ENCODE results near the gene HDC.

Gene HDC

DNA sequence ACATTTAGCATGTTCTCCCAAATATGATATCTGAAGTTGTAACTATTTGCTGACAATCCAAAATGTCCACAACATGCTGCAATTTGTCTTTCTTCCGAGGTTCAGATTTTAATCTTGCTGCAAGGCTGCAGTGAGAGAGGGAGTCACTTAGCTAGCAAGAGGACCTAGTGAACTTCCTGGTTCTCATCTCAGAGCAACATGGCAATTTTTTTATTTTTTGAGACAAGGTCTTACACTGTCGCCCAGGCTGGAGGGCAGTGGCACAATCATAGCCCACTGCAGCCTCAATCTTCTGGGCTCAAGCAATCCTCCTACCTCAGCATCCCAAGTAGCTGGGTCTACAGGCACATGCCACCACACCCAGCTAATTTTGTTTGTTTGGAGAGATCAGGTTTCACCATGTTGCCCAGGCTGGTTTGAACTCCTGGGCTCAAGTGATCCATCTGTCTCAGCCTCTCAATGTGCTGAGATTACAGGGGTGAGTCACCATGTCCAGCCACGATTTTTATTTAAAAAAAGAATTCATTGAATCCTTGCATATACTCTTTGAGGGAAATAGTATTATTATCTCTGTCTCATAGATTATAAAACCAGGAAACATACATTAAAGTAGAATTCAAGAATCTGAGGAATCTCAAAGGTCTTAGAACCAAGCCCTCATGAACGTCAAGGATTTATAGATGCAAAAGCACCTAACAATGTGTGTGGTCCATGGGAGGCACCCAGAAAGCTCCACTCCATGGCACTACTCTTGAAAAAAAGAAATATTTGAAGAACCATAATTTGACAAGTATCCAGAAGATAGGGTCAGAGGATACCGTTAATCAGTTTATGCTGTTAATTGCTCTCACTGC is 9.1 kb downstream of the HDC start:
- no peak for DNase-seq (ENCODE audit: low spot score)

DNA sequence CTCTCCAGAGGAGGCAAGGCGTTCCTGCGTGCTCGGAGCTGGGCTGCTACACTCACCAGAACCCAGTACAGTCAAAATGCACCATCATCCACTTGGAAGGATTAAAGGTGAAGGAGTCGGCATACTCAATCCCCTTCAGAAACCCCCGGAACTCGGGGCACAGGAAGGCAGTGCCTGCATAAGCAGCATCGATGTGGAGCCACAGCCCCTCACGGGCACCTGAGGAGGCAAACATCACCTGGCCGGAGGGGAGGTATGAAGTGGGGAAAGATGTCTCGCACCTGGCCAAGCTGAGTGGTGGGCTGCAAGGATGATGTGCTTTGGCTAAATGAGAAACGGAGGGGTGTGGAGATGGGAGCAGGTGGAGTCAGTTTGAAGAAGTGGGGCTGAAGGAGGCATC is 13.0 kb downstream of the HDC start:
- DNase-seq (ENCODE audit: low spot score), result no peak

DNA sequence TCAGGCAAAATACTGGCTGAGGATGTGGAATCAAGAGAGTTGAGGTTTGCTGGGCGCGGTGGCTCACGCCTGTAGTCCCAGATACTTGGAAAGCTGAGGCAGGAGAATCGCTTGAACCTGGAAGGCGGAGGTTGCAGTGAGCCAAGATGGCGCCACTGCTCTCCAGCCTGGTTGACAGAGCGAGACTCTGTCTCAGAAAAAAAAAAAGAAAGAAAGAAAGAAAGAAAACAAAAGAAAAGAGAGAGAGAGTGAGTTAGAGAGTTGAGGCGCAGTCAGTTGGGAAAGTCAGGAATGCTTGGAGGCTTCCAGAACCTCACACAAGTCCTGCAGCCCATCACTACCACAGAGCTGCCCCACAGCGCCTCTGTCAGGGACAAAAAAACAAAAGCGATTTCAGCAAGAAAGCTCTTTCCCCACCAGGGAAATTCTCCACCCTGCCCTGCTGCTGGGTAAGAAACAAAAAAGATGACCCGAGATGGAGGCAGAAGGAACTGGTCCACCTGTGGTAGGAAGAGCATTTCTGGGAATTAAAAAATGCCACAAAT is 13.8 kb downstream of the HDC start:
- DNase-seq (ENCODE audit: low spot score), result no peak

DNA sequence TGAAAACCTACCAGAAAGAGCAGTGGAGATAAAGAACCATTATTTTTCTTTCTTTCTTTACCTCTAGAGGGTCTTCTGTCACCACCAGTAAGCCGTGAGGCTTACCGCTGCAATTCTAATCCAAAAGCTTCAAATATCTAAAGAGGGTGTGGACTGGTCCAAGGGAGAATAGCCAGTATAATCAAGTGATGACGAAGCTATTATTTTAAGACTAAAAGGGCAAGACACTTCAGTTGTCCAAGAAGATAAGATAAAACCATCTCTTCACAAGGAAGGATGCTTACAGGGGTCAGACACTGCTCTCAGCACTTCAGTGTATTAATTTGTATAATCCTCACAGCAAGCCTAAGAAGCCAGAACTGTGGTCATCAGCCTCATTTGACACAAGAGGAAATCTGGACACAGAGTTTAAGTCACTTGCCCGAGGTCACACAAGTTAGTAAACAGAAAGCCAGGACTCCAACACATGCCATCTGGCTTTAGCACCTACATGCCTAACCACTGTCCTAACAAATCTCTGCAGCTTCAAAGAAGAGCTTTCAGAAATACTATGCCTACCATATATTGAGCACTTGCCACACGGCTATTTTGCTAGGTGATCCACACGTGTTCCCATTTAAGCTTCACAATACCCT is 14.6 kb downstream of the HDC start:
- DNase-seq (ENCODE audit: low spot score), result no peak

DNA sequence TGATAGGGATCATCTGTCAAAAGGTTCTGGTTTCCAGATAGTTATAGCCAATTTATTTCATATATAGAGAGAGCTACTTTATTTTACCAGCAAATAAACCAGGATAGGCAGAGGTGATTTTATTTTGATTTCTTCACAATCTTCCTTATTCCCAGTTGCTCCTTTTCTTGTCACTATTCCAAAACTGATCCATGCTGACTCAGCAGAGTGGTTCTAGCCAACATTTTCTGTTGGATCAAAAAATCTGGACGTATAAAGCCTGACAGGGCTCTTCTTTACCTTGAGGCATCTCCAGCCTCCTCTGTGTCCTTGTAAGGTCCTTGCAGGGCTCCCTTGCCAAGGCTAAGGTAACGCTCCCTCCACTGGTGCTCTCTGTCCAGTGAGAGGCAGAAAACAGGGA is 15.8 kb downstream of the HDC start:
- no peak for DNase-seq (ENCODE audit: low spot score)

DNA sequence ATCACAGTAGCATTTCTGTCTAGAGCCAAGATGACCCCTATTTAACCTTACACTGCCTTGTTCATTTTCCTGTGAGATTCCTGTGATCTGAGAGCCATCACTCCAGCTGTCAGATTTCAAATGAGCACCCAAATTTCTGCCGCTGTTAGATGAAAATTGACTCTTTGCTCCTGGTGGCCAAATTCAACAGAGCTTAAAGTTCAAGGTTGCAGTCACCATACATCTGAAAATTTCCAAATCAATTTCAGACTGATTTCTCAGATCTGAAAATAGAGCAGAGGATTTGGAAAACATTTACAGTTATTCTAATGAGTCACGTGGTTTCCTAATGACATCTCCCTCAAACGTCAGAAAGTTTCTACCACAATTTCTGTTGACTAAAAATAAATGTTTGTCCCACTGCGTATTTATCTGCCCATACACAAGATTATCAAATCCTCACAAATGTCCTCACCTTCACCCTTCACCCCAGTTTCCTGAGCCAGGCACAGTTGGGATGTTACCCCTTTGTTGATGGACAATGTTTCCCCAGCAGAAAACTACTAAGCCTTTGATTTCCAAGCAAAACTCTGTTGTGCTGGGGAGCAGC is 16.4 kb downstream of the HDC start:
- DNase-seq (ENCODE audit: low spot score), result no peak

DNA sequence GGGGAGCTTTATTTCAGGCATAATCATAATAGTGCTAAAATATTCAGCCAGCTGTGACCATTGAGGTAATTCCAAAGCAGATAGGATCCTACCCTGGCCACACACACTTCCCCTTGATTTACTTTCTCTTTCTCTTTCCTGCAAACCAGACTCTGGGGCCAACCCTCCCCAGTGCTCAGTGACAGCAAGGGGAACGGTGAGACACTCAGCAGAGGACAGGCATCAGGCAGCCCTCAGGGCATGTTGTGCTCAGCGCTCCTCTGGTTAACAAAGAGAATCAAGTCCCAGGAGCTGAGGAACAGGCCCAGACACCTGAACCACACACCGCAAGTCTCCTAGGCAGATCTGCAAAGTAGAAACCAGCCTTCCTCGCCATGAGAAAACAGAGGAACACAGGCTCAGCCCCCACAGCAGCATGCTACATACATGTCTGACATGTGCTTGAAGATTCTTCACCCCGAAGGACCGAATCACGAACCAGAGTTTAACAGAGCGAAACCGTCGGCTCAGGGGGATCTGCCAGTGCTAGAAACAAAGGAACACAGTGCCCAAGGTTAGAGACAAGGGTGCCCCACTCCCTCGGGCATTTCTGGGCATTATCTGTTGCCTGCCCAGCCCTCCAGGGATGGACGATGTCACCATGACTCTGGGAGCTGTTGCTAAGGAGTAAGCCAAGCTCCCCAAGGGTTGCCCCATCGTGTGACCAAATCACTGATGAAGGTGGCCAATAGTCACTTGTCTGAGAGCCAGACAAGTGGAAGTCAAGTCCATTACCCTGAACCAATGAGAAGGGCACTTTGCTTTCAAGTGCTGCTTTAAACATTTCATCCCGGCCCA is 17.5 kb downstream of the HDC start:
- DNase-seq (ENCODE audit: low spot score), result no peak

DNA sequence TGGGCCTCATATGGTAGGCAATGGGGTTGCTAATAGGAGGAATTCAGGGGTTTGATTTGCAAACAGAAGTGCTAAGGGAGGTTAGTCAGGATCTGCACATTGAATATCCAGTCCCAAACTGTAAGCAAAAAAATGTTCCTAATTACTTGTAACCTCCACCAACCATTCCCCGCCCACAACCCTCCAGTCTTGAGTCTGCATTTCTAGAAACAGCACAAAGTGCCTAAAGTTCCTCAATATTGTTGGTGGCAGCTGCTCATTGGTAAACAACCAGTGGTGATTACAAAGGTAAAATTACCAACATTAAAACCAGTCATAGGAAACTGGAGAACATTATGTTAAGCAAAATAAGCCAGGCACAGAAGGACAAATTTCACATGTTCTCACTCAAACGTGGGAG is 18.9 kb downstream of the HDC start:
- DNase-seq (ENCODE audit: low spot score), result no peak

DNA sequence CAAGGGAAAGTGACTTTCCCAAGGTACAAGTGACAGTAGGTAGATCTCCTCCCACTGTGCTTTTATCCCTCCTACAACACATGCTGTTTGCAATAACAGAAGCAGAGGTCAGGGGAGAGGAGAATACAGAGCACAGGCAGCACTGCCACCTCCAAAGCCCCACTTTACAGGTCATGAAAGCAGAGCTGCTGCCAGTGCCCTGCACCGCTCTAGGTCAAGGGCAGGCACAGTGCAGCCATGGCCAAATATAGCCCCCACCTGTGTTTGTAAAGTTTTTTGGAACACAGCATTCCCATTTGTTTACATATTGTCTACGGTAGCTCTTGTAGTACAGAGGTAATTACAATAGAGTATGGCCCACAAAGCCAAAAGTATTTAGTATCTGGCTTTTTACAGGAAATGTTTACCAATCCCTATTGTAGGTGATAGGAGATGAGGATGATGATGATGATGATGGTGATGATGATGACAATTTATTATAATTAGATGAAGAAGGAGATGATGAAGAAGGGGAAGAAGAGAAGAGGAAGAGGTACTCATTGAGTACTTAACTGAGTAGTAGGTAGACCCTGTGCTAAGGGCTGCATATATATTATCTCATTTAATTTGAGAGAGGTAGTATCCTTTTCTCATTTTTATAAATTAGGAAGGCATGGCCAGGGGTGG is 20.4 kb downstream of the HDC start:
- DNase-seq (ENCODE audit: low spot score), result no peak

DNA sequence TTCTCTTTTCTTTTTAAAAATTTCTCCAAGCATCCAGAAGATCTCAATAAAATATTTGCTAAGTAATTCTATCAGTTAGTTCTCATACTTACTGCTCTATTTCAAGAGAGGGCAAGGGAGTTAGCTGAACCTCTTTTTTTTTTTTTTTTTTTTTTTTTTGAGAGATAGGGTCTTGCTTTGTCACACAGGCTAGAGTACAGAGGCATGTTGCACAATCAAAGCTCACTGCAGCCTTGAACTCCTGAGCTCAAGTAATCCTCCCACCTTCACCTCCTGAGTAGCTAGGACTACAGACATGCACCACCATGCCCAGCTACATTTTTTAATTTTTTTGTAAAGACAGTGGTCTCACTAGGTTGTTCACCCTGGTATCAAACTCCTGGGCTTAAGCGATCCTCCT is 21.4 kb downstream of the HDC start:
- DNase-seq (ENCODE audit: low spot score), result no peak

DNA sequence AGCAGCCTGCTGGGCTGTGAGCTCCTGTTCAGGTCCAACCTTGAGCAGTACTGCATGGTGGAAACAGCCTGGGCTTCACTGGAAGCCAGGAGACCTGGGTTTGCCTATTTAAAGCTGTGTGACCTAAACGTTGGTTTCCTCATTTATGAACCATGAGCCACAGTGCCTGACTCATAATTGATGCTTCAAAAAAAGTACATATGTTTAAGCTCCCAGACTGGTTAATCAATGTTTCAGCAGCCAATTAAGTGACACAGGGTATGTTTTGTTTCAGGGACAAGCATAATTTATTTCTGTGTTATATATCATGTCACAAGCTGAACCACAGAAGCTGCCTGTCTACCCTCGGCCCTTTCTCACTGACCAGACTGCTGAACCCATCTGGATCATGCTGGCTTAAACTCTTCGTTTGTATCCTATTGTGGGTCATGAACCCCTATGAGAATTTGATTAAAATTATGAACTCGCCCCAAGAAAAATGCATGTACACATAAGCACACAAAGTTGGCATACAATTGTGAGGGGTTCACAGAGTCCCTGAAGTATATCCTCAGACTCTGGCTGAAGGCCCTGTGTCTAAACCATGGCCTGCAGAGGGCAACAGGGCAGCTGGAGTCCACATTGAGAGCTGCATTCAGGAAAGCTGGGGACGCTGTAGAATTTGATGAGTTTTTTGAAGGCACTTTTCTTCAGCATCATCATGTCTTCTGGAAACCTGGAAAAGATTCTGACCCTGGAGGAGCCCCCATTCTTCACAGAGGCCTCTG is 23.7 kb downstream of the HDC start:
- no peak for DNase-seq (ENCODE audit: low spot score)

DNA sequence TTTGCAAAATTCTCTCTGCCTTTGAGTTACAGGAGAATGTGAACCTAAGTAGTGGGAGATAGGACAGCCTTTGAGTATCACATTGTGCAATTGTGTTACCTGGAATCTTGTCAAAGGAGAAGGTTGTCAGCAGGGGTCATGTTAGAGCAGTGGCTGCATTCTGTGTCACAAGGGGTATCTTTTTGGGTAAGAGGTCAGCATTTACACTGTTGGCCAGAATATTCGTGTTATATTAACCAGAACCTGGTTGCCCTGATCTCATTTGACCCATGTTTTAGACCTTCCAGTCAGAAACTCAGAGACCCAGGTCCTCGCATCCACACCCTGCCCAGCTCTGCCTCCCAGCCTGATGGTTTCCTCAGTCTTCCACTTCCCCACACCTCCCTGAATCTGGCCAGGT is 27.3 kb downstream of the HDC start:
- DNase-seq (ENCODE audit: low spot score), result no peak

DNA sequence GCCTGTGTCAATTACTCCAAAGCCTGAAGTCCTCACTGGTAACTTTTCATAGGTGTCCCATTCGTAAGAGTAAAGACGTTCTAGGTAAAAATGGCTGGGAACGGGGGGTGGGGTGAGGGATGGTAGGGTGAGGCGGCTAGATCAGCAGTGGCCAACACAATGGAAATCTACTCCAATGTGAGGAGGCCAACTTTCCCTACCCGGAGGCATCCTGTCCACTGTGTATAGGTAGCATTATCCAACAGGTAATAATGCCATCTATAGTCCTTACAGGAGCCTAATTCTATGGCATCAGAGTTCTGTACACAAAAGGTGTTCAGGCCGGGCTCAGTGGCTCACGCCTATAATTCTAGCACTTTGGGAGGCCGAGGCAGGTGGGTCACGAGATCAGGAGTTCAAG is 29.1 kb downstream of the HDC start:
- DNase-seq (ENCODE audit: low spot score), result no peak

DNA sequence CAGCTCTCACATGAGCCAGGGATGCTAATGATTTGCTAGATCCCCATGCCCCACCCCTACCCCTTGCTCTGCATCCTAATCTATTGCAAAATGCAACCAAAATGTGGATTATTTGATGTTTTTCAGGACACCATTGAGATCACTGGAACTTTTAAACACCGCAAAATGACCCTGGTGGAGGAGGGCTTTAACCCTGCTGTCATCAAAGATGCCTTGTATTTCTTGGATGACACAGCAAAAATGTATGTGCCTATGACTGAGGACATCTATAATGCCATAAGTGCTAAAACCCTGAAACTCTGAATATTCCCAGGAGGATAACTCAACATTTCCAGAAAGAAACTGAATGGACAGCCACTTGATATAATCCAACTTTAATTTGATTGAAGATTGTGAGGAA is 29.7 kb downstream of the HDC start:
- no peak for DNase-seq (ENCODE audit: low spot score)

DNA sequence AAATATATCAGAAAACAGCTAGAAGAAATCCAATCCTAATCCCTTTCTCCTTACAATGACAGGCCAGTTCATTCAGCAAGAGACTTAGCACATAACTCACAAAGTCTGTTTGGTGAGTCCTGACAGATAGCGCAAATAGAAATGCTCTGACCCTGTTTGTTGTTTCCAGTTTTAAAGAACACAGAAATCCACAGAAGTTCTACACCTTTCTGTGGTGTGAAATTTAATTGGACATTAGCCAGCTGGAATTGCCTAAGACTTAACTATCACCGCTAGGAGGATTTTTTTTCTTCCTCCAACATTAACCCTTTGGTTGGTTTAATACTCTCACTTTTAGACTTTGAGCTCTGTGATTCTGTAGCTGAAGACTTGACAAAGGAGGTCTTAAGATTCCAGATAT is 30.8 kb downstream of the HDC start:
- no peak for DNase-seq (ENCODE audit: low spot score)

DNA sequence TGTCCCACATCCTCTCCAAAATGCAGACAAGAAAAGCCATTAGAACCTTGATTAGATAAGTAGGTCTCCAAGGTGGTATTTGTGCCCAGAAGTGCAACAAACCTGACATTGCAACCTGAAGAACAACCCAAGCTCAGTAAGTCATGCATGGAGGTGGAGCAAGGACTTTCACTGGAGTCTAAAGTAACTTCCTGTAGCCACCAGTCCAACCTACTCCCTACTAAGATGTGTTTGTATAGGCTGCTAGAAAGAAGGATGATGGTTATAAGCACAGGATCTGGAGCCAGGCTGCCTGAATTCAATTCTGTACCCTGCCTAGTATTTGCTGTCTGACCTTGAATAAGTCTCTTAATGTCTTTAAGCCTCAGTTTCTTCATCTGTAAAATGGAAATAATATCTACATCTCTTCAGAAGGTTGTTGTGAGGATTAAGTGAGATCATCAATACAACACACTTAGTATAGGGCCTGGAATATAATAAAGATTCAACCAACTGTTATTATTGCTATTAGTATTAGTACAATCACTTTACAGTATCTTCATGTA is 32.3 kb downstream of the HDC start:
- no peak for DNase-seq (ENCODE audit: low spot score)

DNA sequence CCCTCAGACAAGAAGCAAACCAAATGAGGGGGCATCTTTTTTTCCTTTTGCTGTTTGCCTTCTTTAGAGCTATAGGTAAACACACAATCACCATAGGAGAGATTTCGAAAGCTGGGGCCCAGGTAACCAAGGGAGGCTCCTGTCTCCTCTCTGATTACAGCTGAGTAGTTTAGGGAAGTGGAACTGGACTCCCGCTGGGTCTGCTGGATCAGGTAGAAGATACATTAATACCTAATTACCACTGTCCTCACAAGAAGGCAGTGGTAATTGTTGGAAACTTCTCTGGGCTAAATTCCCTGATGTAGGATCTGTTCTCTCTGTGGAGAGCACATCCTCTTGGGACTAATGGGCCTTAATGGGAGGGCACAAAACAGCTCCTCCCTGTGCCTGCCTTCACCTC is 32.7 kb downstream of the HDC start:
- no peak for DNase-seq (ENCODE audit: low spot score)

DNA sequence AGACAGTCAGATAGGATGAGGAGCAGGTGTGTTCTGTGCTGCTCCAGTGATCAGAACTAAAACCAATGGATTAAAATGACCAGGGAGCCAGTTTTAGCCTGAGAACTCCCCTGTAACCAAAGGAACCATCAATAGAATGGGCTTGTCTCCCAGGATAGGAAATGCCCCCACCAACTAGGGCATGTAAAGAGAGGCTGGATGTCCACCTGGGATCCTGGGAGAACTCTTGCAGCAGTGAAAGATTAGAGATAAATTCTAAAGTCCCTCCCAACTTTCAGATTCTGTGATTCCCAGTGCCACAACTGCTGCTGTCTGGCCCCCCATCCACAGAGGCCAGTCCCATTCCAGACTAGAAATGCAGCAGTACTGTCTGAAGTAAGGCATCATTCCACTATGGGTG is 33.8 kb downstream of the HDC start:
- no peak for DNase-seq (ENCODE audit: low spot score)

DNA sequence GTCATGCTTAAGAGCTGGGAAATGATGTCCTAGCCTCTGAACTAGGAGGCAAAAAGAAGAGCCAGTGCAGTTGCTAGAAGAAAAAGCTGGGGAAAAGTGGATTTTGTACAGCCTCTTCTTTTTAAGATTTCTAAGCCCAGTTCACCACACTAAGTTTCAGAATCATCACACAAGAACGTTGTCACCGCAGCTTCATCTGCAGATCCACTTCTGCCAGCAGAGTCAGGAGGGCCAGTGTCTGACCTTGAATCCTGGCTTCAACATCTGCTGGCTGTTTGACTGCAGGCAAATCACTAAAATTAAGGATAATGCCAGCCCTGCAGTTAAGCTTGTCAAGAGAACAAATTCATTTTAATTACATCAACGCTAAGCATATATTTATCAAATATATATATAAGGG is 36.2 kb downstream of the HDC start:
- no peak for DNase-seq (ENCODE audit: low spot score)

DNA sequence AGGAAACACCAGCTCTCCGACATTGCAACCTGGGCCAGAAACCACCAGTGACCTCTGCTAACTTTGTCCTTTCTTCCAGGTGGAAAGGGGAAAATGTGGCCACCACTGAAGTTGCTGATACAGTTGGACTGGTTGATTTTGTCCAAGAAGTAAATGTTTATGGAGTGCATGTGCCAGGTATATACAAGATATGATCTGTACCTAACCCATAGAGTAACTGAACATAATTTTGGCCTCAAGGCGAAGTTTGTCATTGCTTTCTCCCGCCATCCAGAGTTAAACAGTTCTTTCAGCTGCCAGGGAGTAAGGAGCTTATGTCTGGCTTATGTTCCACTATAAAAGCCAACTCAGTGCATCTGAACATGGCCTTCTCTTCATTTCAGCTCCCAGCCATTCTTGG is 36.7 kb downstream of the HDC start:
- DNase-seq (ENCODE audit: low spot score), result no peak

DNA sequence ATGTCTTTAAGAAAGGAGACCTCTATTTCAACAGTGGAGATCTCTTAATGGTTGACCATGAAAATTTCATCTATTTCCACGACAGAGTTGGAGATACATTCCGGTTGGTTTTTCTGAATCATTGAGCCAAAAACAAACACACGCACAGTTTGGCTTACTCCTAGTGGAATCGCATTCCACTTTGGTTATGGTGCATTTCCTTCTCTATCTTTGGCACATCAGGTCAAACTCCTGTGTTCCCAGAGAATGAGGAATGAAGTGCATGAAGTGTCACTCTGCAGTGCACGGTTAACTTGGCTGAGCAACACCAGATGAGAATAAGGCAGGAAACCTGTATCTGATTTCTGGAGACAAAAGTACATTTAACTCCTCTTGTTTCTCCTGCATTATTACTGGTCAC is 38.5 kb downstream of the HDC start:
- DNase-seq (ENCODE audit: low spot score), result no peak
